ENCODE data around the gene CPEB4. TPM values are rescaled to one million over a fixed set of nuclear protein-coding genes. Genes with fewer than 3 reads are reported as not detected.

The CPEB4 gene
- total and polyA plus RNA-seq, 2 of the 8 experiments (the other 6 are each of a cell fraction or from before 2014, with no cell fraction given): 8.4 to 13.4 TPM

DNA sequence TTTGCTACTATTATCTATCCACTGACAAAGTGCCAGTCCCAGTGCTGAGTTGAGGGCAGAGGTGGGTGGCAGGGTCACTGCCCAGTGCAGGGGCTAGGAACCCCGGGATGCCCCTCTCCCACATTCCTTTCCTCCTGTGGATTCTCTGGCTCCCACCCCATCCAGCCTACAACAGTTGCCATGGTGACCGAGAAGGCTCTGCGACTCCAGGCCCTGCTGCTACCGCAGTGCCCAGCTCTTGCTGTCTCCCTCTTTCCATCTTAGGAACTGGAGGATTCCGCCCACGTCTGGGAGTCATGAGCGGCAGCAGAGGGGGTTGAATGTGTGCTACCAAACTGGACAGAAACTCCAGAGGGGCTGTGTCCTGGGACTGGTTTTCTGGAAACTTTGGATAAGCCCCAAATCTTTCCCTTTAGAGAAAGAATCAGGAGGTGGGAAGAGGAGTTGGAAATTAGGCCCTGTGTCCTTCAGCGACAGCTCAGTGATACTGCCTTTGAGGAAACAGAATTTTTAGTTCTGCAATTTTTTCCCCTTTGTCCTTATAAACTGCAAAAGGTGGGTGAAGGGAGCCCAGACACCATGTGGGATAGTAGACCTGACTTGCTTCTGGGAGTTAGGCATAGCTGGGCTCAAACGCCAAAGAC, 80.1 kb downstream of the CPEB4 start (continued):
- TF ChIP-seq, protein P1, sequence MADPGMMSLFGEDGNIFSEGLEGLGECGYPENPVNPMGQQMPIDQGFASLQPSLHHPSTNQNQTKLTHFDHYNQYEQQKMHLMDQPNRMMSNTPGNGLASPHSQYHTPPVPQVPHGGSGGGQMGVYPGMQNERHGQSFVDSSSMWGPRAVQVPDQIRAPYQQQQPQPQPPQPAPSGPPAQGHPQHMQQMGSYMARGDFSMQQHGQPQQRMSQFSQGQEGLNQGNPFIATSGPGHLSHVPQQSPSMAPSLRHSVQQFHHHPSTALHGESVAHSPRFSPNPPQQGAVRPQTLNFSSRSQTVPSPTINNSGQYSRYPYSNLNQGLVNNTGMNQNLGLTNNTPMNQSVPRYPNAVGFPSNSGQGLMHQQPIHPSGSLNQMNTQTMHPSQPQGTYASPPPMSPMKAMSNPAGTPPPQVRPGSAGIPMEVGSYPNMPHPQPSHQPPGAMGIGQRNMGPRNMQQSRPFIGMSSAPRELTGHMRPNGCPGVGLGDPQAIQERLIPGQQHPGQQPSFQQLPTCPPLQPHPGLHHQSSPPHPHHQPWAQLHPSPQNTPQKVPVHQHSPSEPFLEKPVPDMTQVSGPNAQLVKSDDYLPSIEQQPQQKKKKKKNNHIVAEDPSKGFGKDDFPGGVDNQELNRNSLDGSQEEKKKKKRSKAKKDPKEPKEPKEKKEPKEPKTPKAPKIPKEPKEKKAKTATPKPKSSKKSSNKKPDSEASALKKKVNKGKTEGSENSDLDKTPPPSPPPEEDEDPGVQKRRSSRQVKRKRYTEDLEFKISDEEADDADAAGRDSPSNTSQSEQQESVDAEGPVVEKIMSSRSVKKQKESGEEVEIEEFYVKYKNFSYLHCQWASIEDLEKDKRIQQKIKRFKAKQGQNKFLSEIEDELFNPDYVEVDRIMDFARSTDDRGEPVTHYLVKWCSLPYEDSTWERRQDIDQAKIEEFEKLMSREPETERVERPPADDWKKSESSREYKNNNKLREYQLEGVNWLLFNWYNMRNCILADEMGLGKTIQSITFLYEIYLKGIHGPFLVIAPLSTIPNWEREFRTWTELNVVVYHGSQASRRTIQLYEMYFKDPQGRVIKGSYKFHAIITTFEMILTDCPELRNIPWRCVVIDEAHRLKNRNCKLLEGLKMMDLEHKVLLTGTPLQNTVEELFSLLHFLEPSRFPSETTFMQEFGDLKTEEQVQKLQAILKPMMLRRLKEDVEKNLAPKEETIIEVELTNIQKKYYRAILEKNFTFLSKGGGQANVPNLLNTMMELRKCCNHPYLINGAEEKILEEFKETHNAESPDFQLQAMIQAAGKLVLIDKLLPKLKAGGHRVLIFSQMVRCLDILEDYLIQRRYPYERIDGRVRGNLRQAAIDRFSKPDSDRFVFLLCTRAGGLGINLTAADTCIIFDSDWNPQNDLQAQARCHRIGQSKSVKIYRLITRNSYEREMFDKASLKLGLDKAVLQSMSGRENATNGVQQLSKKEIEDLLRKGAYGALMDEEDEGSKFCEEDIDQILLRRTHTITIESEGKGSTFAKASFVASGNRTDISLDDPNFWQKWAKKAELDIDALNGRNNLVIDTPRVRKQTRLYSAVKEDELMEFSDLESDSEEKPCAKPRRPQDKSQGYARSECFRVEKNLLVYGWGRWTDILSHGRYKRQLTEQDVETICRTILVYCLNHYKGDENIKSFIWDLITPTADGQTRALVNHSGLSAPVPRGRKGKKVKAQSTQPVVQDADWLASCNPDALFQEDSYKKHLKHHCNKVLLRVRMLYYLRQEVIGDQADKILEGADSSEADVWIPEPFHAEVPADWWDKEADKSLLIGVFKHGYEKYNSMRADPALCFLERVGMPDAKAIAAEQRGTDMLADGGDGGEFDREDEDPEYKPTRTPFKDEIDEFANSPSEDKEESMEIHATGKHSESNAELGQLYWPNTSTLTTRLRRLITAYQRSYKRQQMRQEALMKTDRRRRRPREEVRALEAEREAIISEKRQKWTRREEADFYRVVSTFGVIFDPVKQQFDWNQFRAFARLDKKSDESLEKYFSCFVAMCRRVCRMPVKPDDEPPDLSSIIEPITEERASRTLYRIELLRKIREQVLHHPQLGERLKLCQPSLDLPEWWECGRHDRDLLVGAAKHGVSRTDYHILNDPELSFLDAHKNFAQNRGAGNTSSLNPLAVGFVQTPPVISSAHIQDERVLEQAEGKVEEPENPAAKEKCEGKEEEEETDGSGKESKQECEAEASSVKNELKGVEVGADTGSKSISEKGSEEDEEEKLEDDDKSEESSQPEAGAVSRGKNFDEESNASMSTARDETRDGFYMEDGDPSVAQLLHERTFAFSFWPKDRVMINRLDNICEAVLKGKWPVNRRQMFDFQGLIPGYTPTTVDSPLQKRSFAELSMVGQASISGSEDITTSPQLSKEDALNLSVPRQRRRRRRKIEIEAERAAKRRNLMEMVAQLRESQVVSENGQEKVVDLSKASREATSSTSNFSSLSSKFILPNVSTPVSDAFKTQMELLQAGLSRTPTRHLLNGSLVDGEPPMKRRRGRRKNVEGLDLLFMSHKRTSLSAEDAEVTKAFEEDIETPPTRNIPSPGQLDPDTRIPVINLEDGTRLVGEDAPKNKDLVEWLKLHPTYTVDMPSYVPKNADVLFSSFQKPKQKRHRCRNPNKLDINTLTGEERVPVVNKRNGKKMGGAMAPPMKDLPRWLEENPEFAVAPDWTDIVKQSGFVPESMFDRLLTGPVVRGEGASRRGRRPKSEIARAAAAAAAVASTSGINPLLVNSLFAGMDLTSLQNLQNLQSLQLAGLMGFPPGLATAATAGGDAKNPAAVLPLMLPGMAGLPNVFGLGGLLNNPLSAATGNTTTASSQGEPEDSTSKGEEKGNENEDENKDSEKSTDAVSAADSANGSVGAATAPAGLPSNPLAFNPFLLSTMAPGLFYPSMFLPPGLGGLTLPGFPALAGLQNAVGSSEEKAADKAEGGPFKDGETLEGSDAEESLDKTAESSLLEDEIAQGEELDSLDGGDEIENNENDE (IDR thresholded peaks at IDR 0.05; ENCODE audit: insufficient replicate concordance, low read length): no peak
- TF ChIP-seq, protein P2, sequence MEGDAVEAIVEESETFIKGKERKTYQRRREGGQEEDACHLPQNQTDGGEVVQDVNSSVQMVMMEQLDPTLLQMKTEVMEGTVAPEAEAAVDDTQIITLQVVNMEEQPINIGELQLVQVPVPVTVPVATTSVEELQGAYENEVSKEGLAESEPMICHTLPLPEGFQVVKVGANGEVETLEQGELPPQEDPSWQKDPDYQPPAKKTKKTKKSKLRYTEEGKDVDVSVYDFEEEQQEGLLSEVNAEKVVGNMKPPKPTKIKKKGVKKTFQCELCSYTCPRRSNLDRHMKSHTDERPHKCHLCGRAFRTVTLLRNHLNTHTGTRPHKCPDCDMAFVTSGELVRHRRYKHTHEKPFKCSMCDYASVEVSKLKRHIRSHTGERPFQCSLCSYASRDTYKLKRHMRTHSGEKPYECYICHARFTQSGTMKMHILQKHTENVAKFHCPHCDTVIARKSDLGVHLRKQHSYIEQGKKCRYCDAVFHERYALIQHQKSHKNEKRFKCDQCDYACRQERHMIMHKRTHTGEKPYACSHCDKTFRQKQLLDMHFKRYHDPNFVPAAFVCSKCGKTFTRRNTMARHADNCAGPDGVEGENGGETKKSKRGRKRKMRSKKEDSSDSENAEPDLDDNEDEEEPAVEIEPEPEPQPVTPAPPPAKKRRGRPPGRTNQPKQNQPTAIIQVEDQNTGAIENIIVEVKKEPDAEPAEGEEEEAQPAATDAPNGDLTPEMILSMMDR (IDR thresholded peaks at IDR 0.05; ENCODE audit: control extremely low read depth in 1 of 3, insufficient read depth in 1 of 3, low read depth in 1 of 3, low read length in 3 of 3): no peak
- TF ChIP-seq, protein P3, sequence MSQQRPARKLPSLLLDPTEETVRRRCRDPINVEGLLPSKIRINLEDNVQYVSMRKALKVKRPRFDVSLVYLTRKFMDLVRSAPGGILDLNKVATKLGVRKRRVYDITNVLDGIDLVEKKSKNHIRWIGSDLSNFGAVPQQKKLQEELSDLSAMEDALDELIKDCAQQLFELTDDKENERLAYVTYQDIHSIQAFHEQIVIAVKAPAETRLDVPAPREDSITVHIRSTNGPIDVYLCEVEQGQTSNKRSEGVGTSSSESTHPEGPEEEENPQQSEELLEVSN (IDR thresholded peaks at IDR 0.05): no peak
- TF ChIP-seq MAFK (IDR thresholded peaks at IDR 0.05; ENCODE audit: low read depth, low read length) (no peak), TBP (IDR thresholded peaks at IDR 0.05; ENCODE audit: low read depth, low read length) (no peak), ASH2L (IDR thresholded peaks at IDR 0.05; ENCODE audit: low read length) (peak; percentile 82), EGR1 (IDR thresholded peaks at IDR 0.05; ENCODE audit: borderline replicate concordance, low read depth, low read length) (no peak), CHD1 (IDR thresholded peaks at IDR 0.05; ENCODE audit: low read depth, low read length) (no peak)

Measured in H1 (cell line).